Heart left ventricle (tissue), 16 donors: ENCODE data around the gene B4GALNT4. TPM values are rescaled to one million over a fixed set of nuclear protein-coding genes. Genes with fewer than 3 reads are reported as not detected.
"Not testable (repeated sequence)": the region's sequence is repeated elsewhere in the genome, so short reads cannot be mapped to it uniquely, and the experiment has no call there.

Source experiments
- ATAC-seq, 4 donors: fragments of 200-7000 bp; cut with Tn5 transposase; one replicate each; pipeline ENCODE4 v1.9.1; 2020 to 2022; ENCODE audit warnings: moderate library complexity in 4 of 4, mild to moderate bottlenecking in 3 of 4, moderate number of reproducible peaks in 1 of 4
- DNase-seq, 5 donors: peaks; one replicate each; pipeline ENCODE4 v3.0.0-alpha.2; 2020
- H3K27ac ChIP-seq, 12 donors: fragments of 200-600 bp; sonication (generic) in 4 of 12; one replicate each; pipeline versions ENCODE4 v1.5.0 to v1.8.0; 2016 to 2022; ENCODE audit warnings: mild to moderate bottlenecking in 2 of 12
- H3K27me3 ChIP-seq, 9 donors: fragments of 200-600 bp; sonication (generic) in 2 of 9; one replicate each; pipeline versions ENCODE4 v1.5.1 to v1.8.0; 2016 to 2022; ENCODE audit warnings: mild to moderate bottlenecking in 3 of 9
- H3K36me3 ChIP-seq, 9 donors: fragments of 200-600 bp; sonication (generic) in 2 of 9; one replicate each; pipeline versions ENCODE4 v1.5.0 to v1.8.0; 2018 to 2022; ENCODE audit warnings: mild to moderate bottlenecking in 2 of 9
- H3K4me1 ChIP-seq, 12 donors: fragments of 200-600 bp; sonication (generic) in 4 of 12; one replicate each; pipeline versions ENCODE4 v1.5.0 to v1.8.0; 2016 to 2022; ENCODE audit warnings: mild to moderate bottlenecking in 3 of 12
- H3K4me3 ChIP-seq, 12 donors: fragments of 200-600 bp; sonication (generic) in 4 of 12; one replicate each; pipeline versions ENCODE4 v1.5.0 to v1.8.0; 2017 to 2022; ENCODE audit warnings: mild to moderate bottlenecking in 9 of 12, moderate library complexity in 4 of 12
- H3K9me3 ChIP-seq, 12 donors: fragments of 200-600 bp; sonication (generic) in 4 of 12; one replicate each; pipeline versions ENCODE4 v1.5.0 to v1.8.0; 2016 to 2022; ENCODE audit warnings: mild to moderate bottlenecking in 1 of 12
- CTCF ChIP-seq, 12 donors: fragments of 200-600 bp; sonication (generic) in 4 of 12; IDR thresholded peaks; one replicate each; pipeline versions ENCODE4 v1.5.0 to v1.8.0; 2018 to 2022; ENCODE audit warnings: antibody characterized with exemption in 12 of 12, mild to moderate bottlenecking in 5 of 12
- POLR2A ChIP-seq, 2 donors: fragments of 450-650 bp; IDR thresholded peaks; one replicate each; pipeline ENCODE4 v1.6.1; 2017; ENCODE audit warnings: antibody characterized with exemption in 2 of 2, mild to moderate bottlenecking in 2 of 2, moderate library complexity in 2 of 2
- WGBS, 4 donors: extraction: QIAGEN DNeasy Blood & Tissue Kit in 2 of 4; methylation state at CpG; one replicate each; pipeline versions ENCODE4 v1.1.5 to v1.1.7; 2013 to 2018; 5-methylcytosine and 5-hydroxymethylcytosine counted together
- intact Hi-C, 10 donors: fragments of 100-400 bp; cut with DNase I; formaldehyde crosslinking; loops; one replicate each; pipeline versions ENCODE4 v1.11.1 to v1.14.2; 2022
- polyA plus RNA-seq, 2 donors: library from polyadenylated mRNA; stranded (reverse); fragments of 200-250 nt; gene quantifications; one replicate each; pipeline ENCODE4 v1.2.3, GENCODE V29; 2013
- total RNA-seq, 9 donors: library from RNA; depleted of rRNA in 2 of 9; stranded (reverse); fragments of >200 nt in 2 of 9; fragmentation: NEBNext Ultra II Directional in 3 of 9; extraction: Animal tissue kit (Norgen Biotek cat#: 25700) in 3 of 9; gene quantifications; one replicate each; pipeline versions ENCODE4 v1.1.0 to v1.2.4, GENCODE V29; 2016 to 2023
- donor health status: ischemic (EF 13 %, LVEDD 7.1; RV severe dilation, severe dysfunction).
- donor health status: healthy with polysubstance abuse.
- donor health status: DM: no; HTN: yes; CAD: no.
- donor health status: DM: no; HTN: no; CAD: no.
- donor health status: ischemic (EF 25% LVEDD 6.9; RV normal size, moderate dysfunction).
- donor health status: ischemic (EF 25% LVEDD 5.7; RV mildly dilated, moderate dysfunction).
- donor health status: healthy.
- donor health status: DM: yes; HTN: yes; CAD: no.
- donor health status: ischemic (EF 35%, LVEDD 5.7; RV mildly dilated, moderate dysfunction).
- donor health status: nonischemic (EF 11% LVEDD 7.7; RV severe dilation, severe dysfunction).
- donor health status: DM: yes; HTN: yes; CAD: no.
- donor health status: PGD.
- donor health status: ischemic (EF 29% LVEDD 5.4; RV normal size, mild dysfunction).
- donor health status: nonischemic (EF 23%, LVEDD 6.1; RV moderate dilation, normal function).

The B4GALNT4 gene
- total and polyA plus RNA-seq, 11 donors, result 0.28 to 1.9 (median 0.68) TPM; not detected in 2

DNA sequence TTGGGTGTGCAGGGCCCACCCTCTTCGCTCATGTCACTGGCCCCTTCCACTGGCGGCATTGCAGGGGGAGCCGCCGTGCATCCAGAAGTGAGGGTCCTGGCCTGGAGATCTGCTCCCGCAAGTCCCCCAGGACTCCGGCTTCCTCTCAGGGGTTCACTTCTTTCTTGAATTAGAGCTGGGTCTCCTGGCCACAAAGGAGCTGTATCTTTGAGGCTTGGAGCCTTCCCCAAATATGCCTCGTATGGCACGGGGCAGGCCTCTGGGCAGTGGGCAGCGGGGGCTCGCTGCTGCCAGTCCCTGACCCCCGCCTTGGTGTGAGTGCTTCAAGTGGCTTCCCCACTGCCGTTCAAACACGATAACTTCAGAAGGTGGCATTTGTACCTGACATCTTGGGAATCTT, 41.3 kb upstream of the B4GALNT4 start:
- H3K36me3 ChIP-seq, result no peaks in the 10 kb centered on the region
- peak overlapping the region; percentile 15 to 98 (median 94) for H3K27ac ChIP-seq
- ATAC-seq, result no peak
- no peak for TF ChIP-seq POLR2A (IDR thresholded peaks at IDR 0.05)
- TF ChIP-seq CTCF (IDR thresholded peaks at IDR 0.05), result no peak
- intact Hi-C loops, result no loop called here
- H3K4me1 ChIP-seq, result peaks cover 3 to 75% (median 34%) of the 10 kb centered on the region in 12 donors
- DNase-seq, result peak in 1 of 5 donors; percentile 33
- H3K9me3 ChIP-seq, result no peaks in the 10 kb centered on the region
- H3K4me3 ChIP-seq, result no peak overlapping the region
- no peaks in the 10 kb centered on the region for H3K27me3 ChIP-seq
- 95 to 98% (median 96%) methylated on average over 13 of the region's 13 CpGs for WGBS, 4 donors

GRCh38 chr11:328516-329100, 40.7 kb upstream of the B4GALNT4 start:
- H3K27me3 ChIP-seq, H3K9me3 ChIP-seq, H3K36me3 ChIP-seq, ATAC-seq, intact Hi-C loops, H3K4me3 ChIP-seq: not testable (repeated sequence)
- 92 to 97% (median 94%) methylated on average over 15 of the region's 15 CpGs for WGBS, 4 donors
- Histone ChIP-seq H3K4me1 (peaks cover 3 to 69% (median 34%) of the 10 kb centered on the region in 12 donors), H3K27ac (peak overlapping the region in 2 of 12 donors; percentile 13 to 92)
- DNase-seq, result peak in 1 of 5 donors; percentile 7

DNA sequence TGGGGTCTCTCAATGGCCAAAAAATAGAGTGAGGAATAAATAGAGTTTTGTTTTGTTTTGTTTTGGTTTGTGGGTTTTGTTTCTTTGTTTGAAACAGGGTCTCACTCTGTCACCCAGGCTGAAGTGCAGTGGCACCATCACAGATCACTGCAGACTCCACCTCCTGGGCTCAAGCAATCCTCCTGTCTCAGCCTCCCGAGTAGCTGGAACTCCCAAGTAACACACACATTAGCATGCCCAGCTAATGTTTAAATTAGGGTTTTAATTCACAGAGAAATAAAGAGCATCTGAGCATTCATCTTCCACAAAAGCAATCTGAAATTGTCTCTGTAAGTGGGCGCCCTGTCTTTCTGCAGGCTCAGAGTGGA, 39.4 kb upstream of the B4GALNT4 start:
- 94 to 98% (median 96%) methylated on average over 2 of the region's 2 CpGs for WGBS, 4 donors
- TF ChIP-seq CTCF (IDR thresholded peaks at IDR 0.05) (no peak), POLR2A (IDR thresholded peaks at IDR 0.05) (no peak)

GRCh38 chr11:330307-330693, 39.0 kb upstream of the B4GALNT4 start:
- Histone ChIP-seq H3K4me1 (peaks cover 3 to 67% (median 26%) of the 10 kb centered on the region in 12 donors), H3K4me3 (no peak overlapping the region), H3K36me3 (no peaks in the 10 kb centered on the region), H3K9me3 (no peaks in the 10 kb centered on the region), H3K27ac (no peak overlapping the region), H3K27me3 (no peaks in the 10 kb centered on the region)
- peak in 1 of 5 donors; percentile 52 for DNase-seq
- no peak for ATAC-seq
- TF ChIP-seq CTCF (IDR thresholded peaks at IDR 0.05), result no peak
- no peak for TF ChIP-seq POLR2A (IDR thresholded peaks at IDR 0.05)
- intact Hi-C loops, result no loop called here
- 65 to 83% (median 78%) methylated on average over 12 to 14 of the region's 14 CpGs for WGBS, 4 donors

More for the DNA sequence above, 39.4 kb upstream of the B4GALNT4 start:
- Histone ChIP-seq H3K27me3 (no peaks in the 10 kb centered on the region), H3K36me3 (no peaks in the 10 kb centered on the region), H3K4me3 (no peak overlapping the region), H3K4me1 (peaks cover 3 to 65% (median 26%) of the 10 kb centered on the region in 12 donors), H3K9me3 (no peaks in the 10 kb centered on the region), H3K27ac (no peak overlapping the region)
- ATAC-seq (no peak), DNase-seq (no peak)
- intact Hi-C loops, result no loop called here
